Measurements from ENCODE around the gene DACH2.

- TF ChIP-seq POLR2A (IDR thresholded peaks at IDR 0.05; ENCODE audit: low read depth, low read length): no peak
- TF ChIP-seq POLR2AphosphoS5 (IDR thresholded peaks at IDR 0.05; ENCODE audit: low read depth, low read length): no peak
These were observed 200.4 kb downstream of the DACH2 start for GRCh38 chrX:86348669-86349068.

Data from GM12892 (cell line).